Breast epithelium (tissue), 3 donors: ENCODE results near the gene NRCAM.

Experiments
- CTCF ChIP-seq, 3 donors: fragments of 450-650 bp; IDR thresholded peaks; one replicate each; pipeline ENCODE4 v1.5.1; 2016 to 2017; ENCODE audit warnings: antibody characterized with exemption in 3 of 3, mild to moderate bottlenecking in 3 of 3, moderate library complexity in 3 of 3
- POLR2AphosphoS5 ChIP-seq, 3 donors: sonication (generic); formaldehyde crosslinking; IDR thresholded peaks; one replicate each; pipeline ENCODE4 v1.6.1; 2017; ENCODE audit warnings: antibody characterized with exemption in 3 of 3

DNA sequence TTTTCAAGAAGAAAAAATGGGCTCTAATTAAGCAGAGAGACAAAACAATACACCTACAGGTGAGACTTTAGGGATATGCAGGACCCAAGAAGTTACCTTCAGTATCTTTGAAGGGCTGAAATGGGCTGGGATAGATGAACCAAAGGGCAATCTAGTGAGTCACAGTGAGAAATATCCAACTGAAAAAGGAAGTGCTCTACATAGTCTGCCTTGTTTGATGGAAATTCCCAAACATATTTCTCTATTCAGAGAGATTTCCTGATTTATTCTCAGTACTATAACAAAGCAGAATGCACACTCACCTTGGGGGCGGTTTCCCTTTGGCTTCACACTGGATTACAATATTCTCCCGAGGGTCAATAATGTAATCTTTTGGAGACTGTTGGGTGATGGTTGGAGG, 222.0 kb downstream of the NRCAM start:
- TF ChIP-seq CTCF (IDR thresholded peaks at IDR 0.05), result no peak
- TF ChIP-seq POLR2AphosphoS5 (IDR thresholded peaks at IDR 0.05), result no peak
